Mesenchymal stem cell (in vitro differentiated cells and primary cell): ENCODE measurements around the gene TWIST2.
A peak's percentile ranks its signal among the peaks of the same experiment; 100 is the strongest.

Experiments
- DNase-seq: peaks from one replicate; pipeline ENCODE4 v3.0.0-alpha.2; 2013
- H2AFZ ChIP-seq: one replicate; pipeline ENCODE4 v1.6.1; 2013; ENCODE audit warnings: low read depth, mild to moderate bottlenecking, control low read depth, inconsistent platforms, low read length, moderate library complexity
- H2AK5ac ChIP-seq: 2 replicates; pipeline ENCODE4 v1.6.1; 2013; ENCODE audit warnings: low read length, moderate library complexity, mild to moderate bottlenecking, inconsistent platforms; ENCODE audit not compliant: severe bottlenecking
- H2BK120ac ChIP-seq: one replicate; pipeline ENCODE4 v1.6.1; 2013; ENCODE audit warnings: low read depth, mild to moderate bottlenecking, inconsistent platforms, low read length, moderate library complexity
- H2BK12ac ChIP-seq, 2 experiments: one replicate each; pipeline ENCODE4 v1.6.1; 2013; ENCODE audit warnings: inconsistent platforms in 2 of 2, low read length in 2 of 2, mild to moderate bottlenecking in 2 of 2, moderate library complexity in 2 of 2, control low read depth in 1 of 2
- H2BK15ac ChIP-seq: one replicate; pipeline ENCODE4 v1.6.1; 2013; ENCODE audit warnings: mild to moderate bottlenecking, low read depth, inconsistent platforms; ENCODE audit not compliant: poor library complexity, severe bottlenecking
- H2BK5ac ChIP-seq: 2 replicates; pipeline ENCODE4 v1.6.1; 2013; ENCODE audit warnings: low read depth, mild to moderate bottlenecking, low read length, control low read depth, inconsistent platforms; ENCODE audit not compliant: poor library complexity, severe bottlenecking
- H3K14ac ChIP-seq, 2 experiments: one replicate each; pipeline ENCODE4 v1.6.1; 2013; ENCODE audit warnings: inconsistent platforms in 2 of 2, low read length in 2 of 2, control low read depth in 1 of 2, mild to moderate bottlenecking in 1 of 2, moderate library complexity in 1 of 2
- H3K18ac ChIP-seq, 2 experiments: one replicate each; pipeline ENCODE4 v1.6.1; 2013; ENCODE audit warnings: inconsistent platforms in 2 of 2, low read length in 2 of 2, control low read depth in 1 of 2, low read depth in 1 of 2, mild to moderate bottlenecking in 1 of 2
- H3K23ac ChIP-seq, 2 experiments: one replicate each; pipeline ENCODE4 v1.6.1; 2013; ENCODE audit warnings: inconsistent platforms in 2 of 2, low read length in 2 of 2, mild to moderate bottlenecking in 2 of 2, moderate library complexity in 2 of 2, control low read depth in 1 of 2
- H3K27ac ChIP-seq: 2 replicates; pipeline ENCODE4 v1.5.1; 2013; ENCODE audit warnings: mild to moderate bottlenecking, moderate library complexity, low read length, control low read depth, inconsistent platforms; ENCODE audit not compliant: poor library complexity, severe bottlenecking
- H3K27me3 ChIP-seq, 2 experiments: 2 replicates each; pipeline versions ENCODE4 v1.6.1 to v1.7.0; 2013; ENCODE audit warnings: low read length in 2 of 2, mild to moderate bottlenecking in 2 of 2, moderate library complexity in 2 of 2, control low read depth in 1 of 2, inconsistent platforms in 1 of 2; ENCODE audit not compliant: control insufficient read depth in 1 of 2, insufficient read depth in 1 of 2
- H3K36me3 ChIP-seq, 2 experiments: 2 replicates each; pipeline versions ENCODE4 v1.6.1 to v1.7.0; 2013; ENCODE audit warnings: low read length in 2 of 2, control low read depth in 1 of 2, inconsistent platforms in 1 of 2, low read depth in 1 of 2, mild to moderate bottlenecking in 1 of 2; ENCODE audit not compliant: insufficient read depth in 2 of 2, control insufficient read depth in 1 of 2
- H3K4ac ChIP-seq, 2 experiments: one replicate each; pipeline ENCODE4 v1.6.1; 2013; ENCODE audit warnings: inconsistent platforms in 2 of 2, low read length in 2 of 2, mild to moderate bottlenecking in 2 of 2, moderate library complexity in 2 of 2, control low read depth in 1 of 2, low read depth in 1 of 2
- H3K4me1 ChIP-seq: 2 replicates; pipeline ENCODE4 v1.6.1; 2013; ENCODE audit warnings: low read depth, low read length, control low read depth; ENCODE audit not compliant: control insufficient read depth, insufficient read depth
- H3K4me2 ChIP-seq: 2 replicates; pipeline ENCODE4 v1.6.1; 2013; ENCODE audit warnings: low read length, mild to moderate bottlenecking, inconsistent platforms; ENCODE audit not compliant: poor library complexity, severe bottlenecking
- H3K4me3 ChIP-seq, 2 experiments: 2 replicates each; pipeline versions ENCODE4 v1.5.1 to v1.7.0; 2013; ENCODE audit warnings: low read length in 2 of 2, mild to moderate bottlenecking in 2 of 2, control low read depth in 1 of 2, low read depth in 1 of 2; ENCODE audit not compliant: insufficient read depth in 1 of 2
- H3K79me1 ChIP-seq: replicated peaks from 2 replicates; pipeline ENCODE4 v1.6.1; 2013; ENCODE audit warnings: mild to moderate bottlenecking, control low read depth, low read length, inconsistent platforms; ENCODE audit not compliant: poor library complexity, severe bottlenecking
- H3K9ac ChIP-seq: 2 replicates; pipeline ENCODE4 v1.7.0; 2013; ENCODE audit warnings: mild to moderate bottlenecking, low read length, moderate library complexity
- H3K9me3 ChIP-seq: 2 replicates; pipeline ENCODE4 v1.7.0; 2013; ENCODE audit warnings: mild to moderate bottlenecking, low read length; ENCODE audit not compliant: control insufficient read depth
- H4K8ac ChIP-seq: one replicate; pipeline ENCODE4 v1.6.1; 2013; ENCODE audit warnings: inconsistent platforms, mild to moderate bottlenecking, low read length, moderate library complexity
- H4K91ac ChIP-seq: one replicate; pipeline ENCODE4 v1.6.1; 2013; ENCODE audit warnings: mild to moderate bottlenecking, low read length, inconsistent platforms
- WGBS: methylation state at CpG from one replicate; pipeline ENCODE4 v1.1.7; 2013; ENCODE audit warnings: mixed read lengths; 5-methylcytosine and 5-hydroxymethylcytosine counted together

The TWIST2 gene

DNA sequence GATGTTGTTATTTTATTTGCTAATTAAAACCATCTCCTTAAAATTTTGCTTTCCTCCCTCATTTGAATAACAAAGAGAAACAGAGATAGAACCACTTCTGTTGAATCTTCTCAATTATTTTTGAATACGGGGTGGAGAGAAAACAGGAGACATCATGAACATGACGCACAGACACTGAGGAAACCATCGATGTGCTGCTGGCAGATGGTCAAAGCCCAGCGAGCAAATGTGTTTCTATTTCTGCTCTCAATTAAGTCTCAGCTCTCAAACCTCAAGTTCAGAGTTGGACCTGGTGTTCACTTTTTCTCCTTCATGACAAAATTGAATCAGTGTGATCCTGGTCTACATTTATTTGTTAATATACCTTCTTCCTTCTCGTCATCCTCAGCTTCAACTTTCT lies 36.1 kb upstream of the TWIST2 start:
- Histone ChIP-seq H3K27me3 (peaks cover 3 to 7% of the 10 kb centered on the region in 2 experiments), H3K14ac (no peak overlapping the region), H3K9ac (peak overlapping the region; percentile 90), H4K91ac (no peak overlapping the region), H2BK120ac (no peak overlapping the region), H2AFZ (no peak overlapping the region), H3K4me3 (peak overlapping the region in 1 of 2 experiments; percentile 47), H2BK5ac (no peak overlapping the region), H3K4me1 (no peaks in the 10 kb centered on the region), H3K4me2 (no peak overlapping the region), H3K18ac (no peak overlapping the region), H3K36me3 (no peaks in the 10 kb centered on the region), H3K23ac (no peak overlapping the region), H3K27ac (no peak overlapping the region), H4K8ac (no peak overlapping the region), H2BK12ac (no peak overlapping the region), H3K4ac (no peak overlapping the region), H2BK15ac (no peak overlapping the region), H3K79me1 (no peaks in the 10 kb centered on the region), H2AK5ac (no peak overlapping the region), H3K9me3 (peaks cover 36% of the 10 kb centered on the region)
- DNase-seq: no peak
- WGBS: 81% methylated on average over 5 of the region's 5 CpGs

DNA sequence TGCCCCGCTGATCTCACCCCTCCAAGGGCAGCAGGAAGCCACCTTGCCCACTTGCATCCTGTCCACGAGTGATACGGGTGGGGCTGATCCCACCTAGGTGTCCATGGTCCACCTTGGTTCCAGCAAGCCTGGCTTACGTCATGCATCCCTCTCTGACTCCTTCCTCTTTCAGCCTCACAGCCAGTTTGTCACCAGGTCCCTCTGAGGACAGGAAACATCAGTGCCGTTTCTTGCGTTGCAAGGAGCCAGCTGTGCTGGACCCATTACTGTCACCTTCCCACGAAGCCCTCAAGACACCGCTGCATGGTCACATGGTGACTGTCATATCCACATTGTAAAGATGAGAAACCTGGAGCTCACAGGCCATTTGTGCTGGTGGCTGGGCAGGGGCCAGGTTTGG lies 34.8 kb upstream of the TWIST2 start:
- no peak overlapping the region for H3K4me3 ChIP-seq
- H2BK5ac ChIP-seq: no peak overlapping the region
- 82% methylated on average over 8 of the region's 8 CpGs for WGBS
- no peak overlapping the region for H4K8ac ChIP-seq
- peaks cover 25% of the 10 kb centered on the region for H3K9me3 ChIP-seq
- H3K23ac ChIP-seq: no peak overlapping the region
- H2BK120ac ChIP-seq: no peak overlapping the region
- peaks cover 3 to 7% of the 10 kb centered on the region in 2 experiments for H3K27me3 ChIP-seq
- H4K91ac ChIP-seq: no peak overlapping the region
- H2BK12ac ChIP-seq: no peak overlapping the region
- H3K79me1 ChIP-seq: no peaks in the 10 kb centered on the region
- no peak overlapping the region for H3K4me2 ChIP-seq
- H2BK15ac ChIP-seq: no peak overlapping the region
- no peak overlapping the region for H3K27ac ChIP-seq
- H2AK5ac ChIP-seq: no peak overlapping the region
- no peak overlapping the region for H3K4ac ChIP-seq
- no peak for DNase-seq
- H3K4me1 ChIP-seq: no peaks in the 10 kb centered on the region
- no peak overlapping the region for H3K18ac ChIP-seq
- H3K9ac ChIP-seq: no peak overlapping the region
- no peaks in the 10 kb centered on the region for H3K36me3 ChIP-seq
- H3K14ac ChIP-seq: no peak overlapping the region
- H2AFZ ChIP-seq: no peak overlapping the region

DNA sequence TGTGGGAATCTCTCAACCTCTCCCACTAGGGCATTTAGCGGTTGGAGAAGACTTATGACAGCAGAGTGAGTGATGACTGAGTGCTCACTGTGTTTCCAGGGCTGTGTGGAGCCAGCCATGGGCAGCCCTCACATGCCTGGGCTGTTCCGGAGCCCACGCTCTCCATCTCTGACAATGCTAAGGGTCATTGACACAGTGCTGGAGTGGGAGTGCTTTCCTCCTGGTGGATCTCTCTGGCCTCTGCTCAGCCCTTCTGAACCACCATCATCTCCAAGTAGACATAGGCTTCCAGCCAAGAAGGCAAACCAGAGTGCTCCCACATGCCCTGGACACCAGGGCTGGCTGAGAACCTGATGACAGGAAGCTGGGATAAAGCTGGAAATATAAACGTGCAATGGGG lies 33.1 kb upstream of the TWIST2 start:
- Histone ChIP-seq H3K4me3 (no peak overlapping the region), H2BK120ac (no peak overlapping the region), H4K8ac (no peak overlapping the region), H2AK5ac (no peak overlapping the region), H3K18ac (no peak overlapping the region), H3K9me3 (peaks cover 8% of the 10 kb centered on the region), H3K14ac (no peak overlapping the region), H2AFZ (no peak overlapping the region), H3K23ac (no peak overlapping the region), H3K27ac (no peak overlapping the region), H2BK12ac (no peak overlapping the region), H3K27me3 (peaks cover 7% of the 10 kb centered on the region in 2 experiments), H3K4ac (no peak overlapping the region), H2BK15ac (no peak overlapping the region), H3K36me3 (no peaks in the 10 kb centered on the region), H3K4me2 (no peak overlapping the region), H4K91ac (no peak overlapping the region), H3K4me1 (no peaks in the 10 kb centered on the region), H3K79me1 (no peaks in the 10 kb centered on the region), H2BK5ac (no peak overlapping the region), H3K9ac (no peak overlapping the region)
- DNase-seq: no peak
- 71% methylated on average over 4 of the region's 4 CpGs for WGBS

DNA sequence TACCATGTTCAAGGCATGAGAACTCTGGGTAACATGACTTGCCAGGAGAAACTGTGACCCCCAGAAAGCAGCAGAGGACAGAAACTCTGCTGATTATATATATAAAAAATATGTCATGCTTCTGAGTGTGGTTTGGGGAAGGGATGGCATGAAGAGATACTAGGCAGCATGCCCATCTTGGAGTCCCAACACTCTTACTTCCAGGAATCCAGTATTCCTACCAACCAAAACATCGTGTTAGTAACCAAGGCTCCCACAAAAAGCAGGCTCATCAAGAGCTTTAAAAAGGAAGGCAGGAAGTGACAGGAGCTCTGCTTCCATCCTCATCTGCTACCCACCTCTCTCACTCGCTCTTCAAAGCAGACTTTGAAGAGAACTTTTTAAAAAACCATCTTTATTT lies 31.6 kb upstream of the TWIST2 start:
- H2AK5ac ChIP-seq: no peak overlapping the region
- H3K4ac ChIP-seq: no peak overlapping the region
- no peak overlapping the region for H2BK120ac ChIP-seq
- no peak overlapping the region for H3K23ac ChIP-seq
- no peaks in the 10 kb centered on the region for H3K4me1 ChIP-seq
- no peak overlapping the region for H3K14ac ChIP-seq
- no peak for DNase-seq
- H3K27me3 ChIP-seq: peaks cover 7% of the 10 kb centered on the region in 2 experiments
- no peak overlapping the region for H2AFZ ChIP-seq
- H3K4me3 ChIP-seq: no peak overlapping the region
- H3K27ac ChIP-seq: no peak overlapping the region
- H3K4me2 ChIP-seq: no peak overlapping the region
- no peaks in the 10 kb centered on the region for H3K36me3 ChIP-seq
- no peaks in the 10 kb centered on the region for H3K79me1 ChIP-seq
- WGBS: 80% methylated on average over 1 of the region's 2 CpGs
- H2BK12ac ChIP-seq: no peak overlapping the region
- H3K9ac ChIP-seq: no peak overlapping the region
- H3K18ac ChIP-seq: no peak overlapping the region
- no peak overlapping the region for H4K91ac ChIP-seq
- no peak overlapping the region for H2BK15ac ChIP-seq
- H3K9me3 ChIP-seq: no peaks in the 10 kb centered on the region
- no peak overlapping the region for H4K8ac ChIP-seq
- no peak overlapping the region for H2BK5ac ChIP-seq
